HG02973 (cell line): ENCODE data around the gene CLEC19A.

Source experiments
- ATAC-seq: cut with Tn5 transposase; IDR thresholded peaks from one replicate; pipeline ENCODE4 v1.9.1; 2021; ENCODE audit warnings: moderate library complexity; ENCODE audit not compliant: unreplicated experiment

CLEC19A gene

GRCh38 chr16:19285431-19285830 lies at the start of gene CLEC19A:
CLEC19A (plus strand) TSS chr16:19285731; CDS start chr16:19285852, 121 bp downstream.
- no peak for ATAC-seq

GRCh38 chr16:19235886-19236285 lies 49.6 kb upstream of the CLEC19A start:
- ATAC-seq: no peak

GRCh38 chr16:19236561-19237209 lies 48.8 kb upstream of the CLEC19A start:
- ATAC-seq: no peak

- ATAC-seq: no peak
Observed at GRCh38 chr16:19238406-19238805, 47.1 kb upstream of the CLEC19A start.

- ATAC-seq: no peak
Observed at GRCh38 chr16:19239511-19240155, 45.9 kb upstream of the CLEC19A start.

GRCh38 chr16:19240494-19240893 lies 45.0 kb upstream of the CLEC19A start:
- no peak for ATAC-seq

GRCh38 chr16:19241512-19241911 lies 44.0 kb upstream of the CLEC19A start:
- no peak for ATAC-seq

GRCh38 chr16:19242186-19242585 lies 43.3 kb upstream of the CLEC19A start:
- no peak for ATAC-seq

GRCh38 chr16:19242987-19243575 lies 42.5 kb upstream of the CLEC19A start:
- no peak for ATAC-seq

- no peak for ATAC-seq
Observed at GRCh38 chr16:19245326-19245925, 40.1 kb upstream of the CLEC19A start.

- no peak for ATAC-seq
Observed at GRCh38 chr16:19252904-19253303, 32.6 kb upstream of the CLEC19A start.

- ATAC-seq: no peak
Observed at GRCh38 chr16:19254611-19255010, 30.9 kb upstream of the CLEC19A start.

- no peak for ATAC-seq
Observed at GRCh38 chr16:19264123-19264673, 21.3 kb upstream of the CLEC19A start.

GRCh38 chr16:19265380-19265930 lies 20.1 kb upstream of the CLEC19A start:
- ATAC-seq: no peak

GRCh38 chr16:19266774-19267173 lies 18.8 kb upstream of the CLEC19A start:
- ATAC-seq: no peak

- ATAC-seq: no peak
Observed at GRCh38 chr16:19269098-19269497, 16.4 kb upstream of the CLEC19A start.

GRCh38 chr16:19274165-19274797 lies 11.2 kb upstream of the CLEC19A start:
- ATAC-seq: no peak

GRCh38 chr16:19278403-19278802 lies 7.1 kb upstream of the CLEC19A start:
- ATAC-seq: no peak

- ATAC-seq: no peak
Observed at GRCh38 chr16:19281246-19281645, 4.3 kb upstream of the CLEC19A start.

- ATAC-seq: no peak
Observed at GRCh38 chr16:19282101-19282500, 3.4 kb upstream of the CLEC19A start.

GRCh38 chr16:19283637-19284036 lies 1.9 kb upstream of the CLEC19A start:
- no peak for ATAC-seq
